ENCODE results near the gene LONP1.
"Not testable (repeated sequence)": the region's sequence is repeated elsewhere in the genome, so short reads cannot be mapped to it uniquely, and the experiment has no call there.

LONP1 gene

GRCh38 chr19:5703819-5704818, 15.8 kb downstream of the LONP1 start:
- DNase-seq (ENCODE audit: low spot score) = no peak
- in situ Hi-C loops (cut with MboI; ENCODE audit: low sequenced_read_pairs, unreplicated experiment) = no loop called here
- TF ChIP-seq, protein P1, sequence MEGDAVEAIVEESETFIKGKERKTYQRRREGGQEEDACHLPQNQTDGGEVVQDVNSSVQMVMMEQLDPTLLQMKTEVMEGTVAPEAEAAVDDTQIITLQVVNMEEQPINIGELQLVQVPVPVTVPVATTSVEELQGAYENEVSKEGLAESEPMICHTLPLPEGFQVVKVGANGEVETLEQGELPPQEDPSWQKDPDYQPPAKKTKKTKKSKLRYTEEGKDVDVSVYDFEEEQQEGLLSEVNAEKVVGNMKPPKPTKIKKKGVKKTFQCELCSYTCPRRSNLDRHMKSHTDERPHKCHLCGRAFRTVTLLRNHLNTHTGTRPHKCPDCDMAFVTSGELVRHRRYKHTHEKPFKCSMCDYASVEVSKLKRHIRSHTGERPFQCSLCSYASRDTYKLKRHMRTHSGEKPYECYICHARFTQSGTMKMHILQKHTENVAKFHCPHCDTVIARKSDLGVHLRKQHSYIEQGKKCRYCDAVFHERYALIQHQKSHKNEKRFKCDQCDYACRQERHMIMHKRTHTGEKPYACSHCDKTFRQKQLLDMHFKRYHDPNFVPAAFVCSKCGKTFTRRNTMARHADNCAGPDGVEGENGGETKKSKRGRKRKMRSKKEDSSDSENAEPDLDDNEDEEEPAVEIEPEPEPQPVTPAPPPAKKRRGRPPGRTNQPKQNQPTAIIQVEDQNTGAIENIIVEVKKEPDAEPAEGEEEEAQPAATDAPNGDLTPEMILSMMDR (IDR thresholded peaks at IDR 0.05; ENCODE audit: borderline replicate concordance, control extremely low read depth, extremely low read depth, insufficient read depth, missing control alignments) = no peak

- in situ Hi-C loops (cut with MboI; ENCODE audit: low sequenced_read_pairs, unreplicated experiment); DNase-seq (ENCODE audit: low spot score): not testable (repeated sequence)
These were observed 17.9 kb downstream of the LONP1 start for GRCh38 chr19:5702053-5702410.

DNA sequence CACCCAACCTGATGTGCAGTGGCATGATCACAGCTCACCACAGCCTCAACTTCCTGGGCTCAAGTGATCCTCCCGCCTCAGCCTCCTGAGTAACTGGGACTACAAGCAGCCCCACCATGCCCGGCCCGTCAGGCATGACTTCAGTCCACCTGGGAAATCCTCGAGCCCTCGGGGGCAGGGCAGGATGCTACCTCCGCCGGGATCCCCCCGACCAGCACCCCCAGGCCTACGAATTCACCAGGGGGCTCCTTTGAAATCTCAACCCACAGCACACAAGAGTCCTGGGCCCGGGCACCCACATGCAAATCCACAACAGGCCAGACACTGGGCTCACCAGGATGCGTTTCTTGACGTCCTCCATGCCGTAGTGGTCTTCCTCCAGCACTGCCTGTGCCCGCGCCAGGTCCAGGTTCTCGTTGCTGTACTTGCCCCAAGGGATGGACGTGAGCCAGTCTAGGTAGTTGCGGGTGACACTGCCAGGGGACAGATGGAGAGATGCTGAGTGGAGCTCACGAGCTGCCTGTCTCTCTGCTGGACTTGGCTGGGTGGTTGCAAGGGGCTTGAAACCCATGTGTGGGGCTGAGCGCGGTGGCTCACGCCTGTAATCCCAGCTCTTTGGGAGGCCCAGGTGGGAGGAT, 19.4 kb downstream of the LONP1 start:
- in situ Hi-C loops (cut with MboI; ENCODE audit: low sequenced_read_pairs, unreplicated experiment) = no loop called here
- DNase-seq (ENCODE audit: low spot score) = no peak
- TF ChIP-seq, protein P1 (IDR thresholded peaks at IDR 0.05; ENCODE audit: borderline replicate concordance, control extremely low read depth, extremely low read depth, insufficient read depth, missing control alignments) = no peak

DNA sequence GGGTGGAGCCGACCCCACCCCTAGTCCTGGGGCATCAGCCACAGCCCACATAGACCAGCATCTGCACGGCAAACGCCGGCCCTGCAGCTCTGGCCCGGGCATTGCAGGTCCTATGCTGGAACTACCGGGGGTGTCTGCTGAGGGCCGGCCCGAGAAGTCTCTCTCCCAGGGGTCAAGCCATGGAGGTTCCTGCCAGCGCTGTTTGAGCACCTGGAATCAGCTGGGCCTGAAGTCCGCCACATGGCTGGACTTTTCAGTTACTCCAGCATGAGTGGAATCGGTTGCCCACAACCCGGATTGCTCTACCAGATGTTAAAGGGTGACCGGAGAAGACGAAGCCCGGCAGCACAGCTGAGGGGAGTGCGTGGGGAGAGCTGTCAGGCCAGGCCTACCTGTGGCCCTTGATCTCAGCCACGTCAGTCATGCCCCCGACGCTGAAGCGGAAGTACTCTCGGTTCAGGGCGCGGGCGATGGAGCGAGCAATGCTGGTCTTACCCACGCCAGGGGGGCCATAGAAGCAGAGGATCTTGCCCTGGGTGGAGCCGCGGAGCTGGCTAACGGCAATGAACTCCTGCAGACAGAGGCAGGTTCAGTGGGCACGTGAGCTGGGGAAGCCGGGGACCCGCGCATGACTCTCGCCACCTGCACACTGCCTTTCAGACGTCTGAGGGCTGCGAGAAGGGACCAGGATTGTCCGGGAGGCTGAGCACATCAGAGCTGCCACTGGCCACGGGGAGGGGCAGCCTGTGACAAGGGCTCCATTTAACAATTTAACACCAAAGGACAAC, 21.1 kb downstream of the LONP1 start:
- DNase-seq (ENCODE audit: low spot score) = no peak
- in situ Hi-C loops (cut with MboI; ENCODE audit: low sequenced_read_pairs, unreplicated experiment) = no loop called here
- TF ChIP-seq, protein P1 (IDR thresholded peaks at IDR 0.05; ENCODE audit: borderline replicate concordance, control extremely low read depth, extremely low read depth, insufficient read depth, missing control alignments) = no peak

DNA sequence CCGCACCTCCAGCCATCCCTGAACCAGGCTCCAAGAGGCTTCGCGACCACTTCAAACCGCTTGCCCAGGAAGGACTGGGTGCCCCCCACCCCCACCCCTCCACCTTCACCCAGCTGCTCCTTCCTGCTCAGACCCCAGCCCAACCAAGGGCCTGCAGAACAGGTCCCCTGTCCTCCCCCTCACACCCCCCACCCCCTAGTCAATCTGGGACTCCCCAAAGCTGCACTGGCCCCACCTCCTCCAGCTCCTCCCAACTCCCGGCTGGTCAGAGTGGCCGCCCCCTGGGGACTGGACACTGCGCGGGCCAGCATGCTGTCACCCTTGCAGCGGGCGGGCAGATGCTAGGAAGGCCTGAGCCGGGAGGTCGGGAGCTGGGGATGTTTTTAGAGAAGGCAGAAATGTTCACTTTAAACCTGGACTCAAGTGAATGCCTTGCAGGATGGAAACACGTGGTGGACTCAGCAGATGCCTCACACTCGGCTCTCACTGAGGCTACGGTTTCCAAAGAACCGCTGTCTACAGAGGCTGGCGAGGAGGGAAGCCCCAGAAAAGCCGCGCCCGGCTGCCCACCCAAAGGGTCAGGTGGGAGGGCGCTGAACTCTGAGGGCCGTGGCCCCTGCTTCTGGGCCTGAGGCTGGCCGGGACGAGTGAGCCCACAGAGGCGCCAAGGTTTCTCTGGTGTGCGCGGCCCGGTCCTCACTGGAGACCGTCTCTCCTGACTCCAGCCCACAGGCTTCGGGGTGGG, 21.9 kb downstream of the LONP1 start:
- TF ChIP-seq, protein P1 (IDR thresholded peaks at IDR 0.05; ENCODE audit: borderline replicate concordance, control extremely low read depth, extremely low read depth, insufficient read depth, missing control alignments) = no peak
- in situ Hi-C loops (cut with MboI; ENCODE audit: low sequenced_read_pairs, unreplicated experiment) = no loop called here
- DNase-seq (ENCODE audit: low spot score) = no peak

DNA sequence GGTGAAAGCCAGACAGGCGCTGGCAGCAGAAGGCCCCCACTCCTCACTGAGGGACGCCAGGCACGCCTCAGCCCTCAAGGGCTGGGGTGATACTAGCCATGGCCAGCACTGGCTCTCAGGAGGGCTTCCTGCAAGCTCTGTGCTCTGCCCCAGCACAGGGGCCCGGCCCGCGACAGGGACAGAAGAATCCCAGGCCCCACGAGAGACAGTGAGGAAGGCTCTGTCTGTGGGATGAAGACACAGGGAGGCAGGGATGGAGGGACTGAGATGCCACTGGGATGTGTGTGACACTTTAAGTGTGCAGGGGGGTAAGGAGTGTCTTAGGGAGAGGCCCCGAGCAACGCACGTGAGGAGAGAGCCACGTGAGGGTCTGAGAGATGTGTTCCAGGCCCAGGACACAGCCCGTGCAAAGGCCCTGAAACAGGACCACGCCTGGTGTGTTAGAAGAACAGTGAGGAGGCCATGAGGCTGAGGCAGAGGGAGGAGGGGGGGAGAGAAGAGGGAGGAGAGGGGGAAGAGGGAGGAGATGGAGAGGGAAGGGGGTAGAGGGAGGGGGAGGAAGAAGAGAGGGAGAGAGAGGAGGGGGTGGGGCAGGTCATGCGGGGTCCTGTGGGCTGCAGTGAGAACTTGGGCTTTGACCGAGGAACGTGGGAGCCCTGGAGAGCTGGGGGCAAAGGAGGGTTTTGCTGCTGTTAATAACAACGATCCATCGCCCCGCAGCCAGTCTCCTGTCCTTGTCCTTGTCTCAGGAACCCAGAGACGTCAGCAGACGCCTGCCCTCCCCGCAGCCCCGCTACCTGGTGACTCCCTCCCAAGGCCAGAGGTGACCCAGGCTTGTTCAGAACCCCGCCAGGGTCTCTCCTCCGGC, 22.7 kb downstream of the LONP1 start:
- in situ Hi-C loops (cut with MboI; ENCODE audit: low sequenced_read_pairs, unreplicated experiment) = no loop called here
- TF ChIP-seq, protein P1 (IDR thresholded peaks at IDR 0.05; ENCODE audit: borderline replicate concordance, control extremely low read depth, extremely low read depth, insufficient read depth, missing control alignments) = no peak
- no peak for DNase-seq (ENCODE audit: low spot score)
